ENCODE measurements around the gene RFFL.

DNA sequence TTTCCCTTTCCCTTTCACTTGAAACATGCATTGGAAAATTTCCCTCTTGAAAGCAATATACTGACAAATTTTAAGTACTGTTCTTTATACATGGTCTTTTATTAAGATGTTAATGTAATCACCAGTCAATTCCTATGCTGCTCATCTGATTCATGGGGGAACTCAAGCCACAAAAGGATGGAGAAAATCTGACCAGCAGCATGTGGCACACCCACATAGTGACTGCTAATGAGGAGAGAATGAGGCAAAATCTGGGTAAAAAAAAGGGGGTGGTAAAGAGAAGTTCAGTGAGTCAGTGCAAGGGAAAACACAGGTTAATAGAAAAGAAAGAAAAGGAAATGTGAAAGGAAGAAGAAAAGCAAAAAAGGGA lies 11.3 kb downstream of the RFFL start:
- TF ChIP-seq, protein P1, sequence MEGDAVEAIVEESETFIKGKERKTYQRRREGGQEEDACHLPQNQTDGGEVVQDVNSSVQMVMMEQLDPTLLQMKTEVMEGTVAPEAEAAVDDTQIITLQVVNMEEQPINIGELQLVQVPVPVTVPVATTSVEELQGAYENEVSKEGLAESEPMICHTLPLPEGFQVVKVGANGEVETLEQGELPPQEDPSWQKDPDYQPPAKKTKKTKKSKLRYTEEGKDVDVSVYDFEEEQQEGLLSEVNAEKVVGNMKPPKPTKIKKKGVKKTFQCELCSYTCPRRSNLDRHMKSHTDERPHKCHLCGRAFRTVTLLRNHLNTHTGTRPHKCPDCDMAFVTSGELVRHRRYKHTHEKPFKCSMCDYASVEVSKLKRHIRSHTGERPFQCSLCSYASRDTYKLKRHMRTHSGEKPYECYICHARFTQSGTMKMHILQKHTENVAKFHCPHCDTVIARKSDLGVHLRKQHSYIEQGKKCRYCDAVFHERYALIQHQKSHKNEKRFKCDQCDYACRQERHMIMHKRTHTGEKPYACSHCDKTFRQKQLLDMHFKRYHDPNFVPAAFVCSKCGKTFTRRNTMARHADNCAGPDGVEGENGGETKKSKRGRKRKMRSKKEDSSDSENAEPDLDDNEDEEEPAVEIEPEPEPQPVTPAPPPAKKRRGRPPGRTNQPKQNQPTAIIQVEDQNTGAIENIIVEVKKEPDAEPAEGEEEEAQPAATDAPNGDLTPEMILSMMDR (IDR thresholded peaks at IDR 0.05), result no peak
- TF ChIP-seq POLR2A (IDR thresholded peaks at IDR 0.05), result no peak
